H1 (cell line): Measurements from ENCODE around the gene COL4A1. TPM values are rescaled to one million over a fixed set of nuclear protein-coding genes. Genes with fewer than 3 reads are reported as not detected.

Experiments
- EP300 ChIP-seq, 2 experiments: IDR thresholded peaks; 1 replicate in 1 of 2; 2 replicates in 1 of 2; pipeline ENCODE4 v1.6.1; 2011 to 2012; ENCODE audit warnings: low read depth in 2 of 2, low read length in 2 of 2, mild to moderate bottlenecking in 2 of 2, borderline replicate concordance in 1 of 2, inconsistent platforms in 1 of 2, moderate library complexity in 1 of 2
- FOSL1 ChIP-seq: IDR thresholded peaks from 2 replicates; pipeline ENCODE4 v1.6.1; 2011; ENCODE audit warnings: mild to moderate bottlenecking, low read depth, low read length, moderate library complexity; ENCODE audit not compliant: insufficient read depth
- GTF2F1 ChIP-seq: IDR thresholded peaks from 2 replicates; pipeline ENCODE4 v1.6.1; 2012; ENCODE audit warnings: low read depth, low read length, improper control_type of control experiment, borderline replicate concordance
- KDM5A ChIP-seq: fragments of 200-600 bp; IDR thresholded peaks from 2 replicates; pipeline ENCODE4 v1.7.1; 2012; ENCODE audit warnings: mild to moderate bottlenecking, low read length, inconsistent platforms, mixed read lengths
- POLR2A ChIP-seq, 2 experiments: IDR thresholded peaks; 1 replicate in 1 of 2; 2 replicates in 1 of 2; pipeline ENCODE4 v1.6.1; 2011; ENCODE audit warnings: low read depth in 2 of 2, low read length in 2 of 2, mild to moderate bottlenecking in 2 of 2; ENCODE audit errors: control extremely low read depth in 1 of 2
- RNF2 ChIP-seq: fragments of 200-900, 300-1000 bp; sonication (generic); IDR thresholded peaks from 2 replicates; pipeline ENCODE4 v1.7.1; 2016; ENCODE audit warnings: borderline replicate concordance, low read depth, mild to moderate bottlenecking, antibody characterized with exemption, low read length; ENCODE audit not compliant: poor library complexity, severe bottlenecking; ENCODE audit errors: missing control alignments
- SIN3A ChIP-seq, 2 experiments: IDR thresholded peaks in 1 of 2; conservative IDR thresholded peaks in 1 of 2; 2 replicates each; pipeline ENCODE4 v1.6.1; 2011 to 2012; ENCODE audit warnings: low read length in 2 of 2, improper control_type of control experiment in 1 of 2, low read depth in 1 of 2, mild to moderate bottlenecking in 1 of 2
- SP4 ChIP-seq: IDR thresholded peaks from 2 replicates; pipeline ENCODE4 v1.6.1; 2012; ENCODE audit warnings: low read length, inconsistent platforms
- TAF7 ChIP-seq: optimal IDR thresholded peaks from 2 replicates; pipeline ENCODE3; 2011; ENCODE audit warnings: low read depth, mild to moderate bottlenecking, inconsistent platforms, low read length, moderate library complexity, borderline replicate concordance
- polyA plus RNA-seq, 7 experiments: library from polyadenylated mRNA; depleted of rRNA in 3 of 7; stranded (reverse) in 5 of 7; unstranded in 2 of 7; fragments of >200 nt in 5 of 7; fragments of 200-250 nt in 2 of 7; gene quantifications; 1 replicate in 5 of 7; 2 replicates in 1 of 7; 4 replicates in 1 of 7; pipeline versions ENCODE4 v1.2.1 to v1.2.3, GENCODE V29; 2011 to 2013; ENCODE audit warnings: missing spikeins in 2 of 7, mixed read lengths in 2 of 7
- total RNA-seq: library from RNA; stranded (reverse); fragmentation: NEBNext Ultra II Directional; extraction: Animal tissue kit (Norgen Biotek cat#: 25700); gene quantifications from 2 replicates; pipeline ENCODE4 v1.2.1, GENCODE V29; 2021

Gene COL4A1
- total and polyA plus RNA-seq, 2 of the 8 experiments (the other 6 are each of a cell fraction or from before 2014, with no cell fraction given), result 30.7 to 82.0 TPM

DNA sequence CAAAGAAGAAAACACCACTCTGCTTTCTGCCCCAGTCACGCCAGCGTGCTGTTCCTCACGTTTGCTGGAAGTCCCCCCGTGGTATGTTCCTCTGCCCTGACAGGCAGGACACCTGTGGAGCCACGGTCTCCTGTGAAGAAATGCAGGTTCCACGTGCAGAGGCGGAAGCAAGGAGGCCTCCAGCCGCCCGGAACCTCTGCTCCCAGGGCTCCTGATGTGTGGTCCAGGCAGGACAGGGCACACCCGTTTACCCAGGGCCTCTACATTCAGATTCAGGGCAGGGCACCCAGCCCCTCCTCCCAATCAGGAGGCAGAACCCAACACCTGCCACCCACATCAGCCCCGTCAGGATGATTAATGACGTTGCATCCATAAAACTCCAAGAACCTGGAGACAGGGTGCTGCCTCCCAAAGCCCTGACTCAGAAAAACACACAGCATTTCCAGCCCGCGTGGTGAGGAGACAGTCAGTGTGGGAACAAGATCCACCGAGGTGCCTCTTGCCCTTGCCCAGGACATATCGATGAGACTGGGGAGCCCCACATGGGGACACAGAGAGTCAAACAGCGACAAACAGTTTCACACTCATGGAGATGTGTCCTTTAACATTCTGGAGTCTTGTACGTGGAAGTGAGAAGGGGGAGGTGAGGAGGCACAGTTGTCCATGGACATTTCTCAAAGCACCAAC, 76.2 kb downstream of the COL4A1 start (continued):
- TF ChIP-seq EP300 (IDR thresholded peaks at IDR 0.05; ENCODE audit: borderline replicate concordance in 1 of 2, low read depth in 2 of 2, low read length in 2 of 2), result no peak
- TF ChIP-seq RNF2, result no peak
- TF ChIP-seq SP4, result no peak
- TF ChIP-seq SIN3A (conservative IDR thresholded peaks at IDR 0.05 in 1 of 2, IDR thresholded peaks at IDR 0.05 in 1 of 2; ENCODE audit: low read depth in 1 of 2, low read length in 2 of 2), result no peak
- TF ChIP-seq GTF2F1, result no peak
- TF ChIP-seq FOSL1, result no peak
- no peak for TF ChIP-seq TAF7
- TF ChIP-seq KDM5A, result no peak
- no peak for TF ChIP-seq POLR2A (IDR thresholded peaks at IDR 0.05; ENCODE audit: control extremely low read depth in 1 of 2, low read depth in 2 of 2, low read length in 2 of 2)
